ENCODE measurements around the gene NDUFS1.
"Not testable (repeated sequence)": the region's sequence is repeated elsewhere in the genome, so short reads cannot be mapped to it uniquely, and the experiment has no call there.

NDUFS1 gene

GRCh38 chr2:206160807-206161179, 1.5 kb upstream of the NDUFS1 start:
- DNase-seq: no peak

GRCh38 chr2:206160125-206160806, 1.0 kb upstream of the NDUFS1 start:
- DNase-seq: no peak

GRCh38 chr2:206158563-206159345, 490 bp downstream of the NDUFS1 start:
- no peak for DNase-seq

- DNase-seq: not testable (repeated sequence)
Measured at GRCh38 chr2:206157014-206157413, 2.2 kb downstream of the NDUFS1 start.

GRCh38 chr2:206154197-206154596, 5.0 kb downstream of the NDUFS1 start:
- no peak for DNase-seq

- DNase-seq: no peak
Measured at GRCh38 chr2:206150631-206151030, 8.6 kb downstream of the NDUFS1 start.

- DNase-seq: no peak
Measured at GRCh38 chr2:206150168-206150567, 9.1 kb downstream of the NDUFS1 start.

GRCh38 chr2:206149330-206149729, 9.9 kb downstream of the NDUFS1 start:
- no peak for DNase-seq

- no peak for DNase-seq
Measured at GRCh38 chr2:206145665-206146064, 13.6 kb downstream of the NDUFS1 start.

GRCh38 chr2:206144383-206144782, 14.9 kb downstream of the NDUFS1 start:
- DNase-seq: no peak

GRCh38 chr2:206143451-206143850, 15.8 kb downstream of the NDUFS1 start:
- DNase-seq: no peak

GRCh38 chr2:206127656-206128055, 31.6 kb downstream of the NDUFS1 start:
- no peak for DNase-seq

GRCh38 chr2:206125901-206126300, 33.3 kb downstream of the NDUFS1 start:
- no peak for DNase-seq

GRCh38 chr2:206122569-206122968, 36.7 kb downstream of the NDUFS1 start:
- DNase-seq: not testable (repeated sequence)

- DNase-seq: no peak
Measured at GRCh38 chr2:206116278-206116677, 43.0 kb downstream of the NDUFS1 start.

- no peak for DNase-seq
Measured at GRCh38 chr2:206115026-206115578, 44.1 kb downstream of the NDUFS1 start.

- DNase-seq: no peak
Measured at GRCh38 chr2:206112846-206113547, 46.2 kb downstream of the NDUFS1 start.

GRCh38 chr2:206112108-206112507, 47.1 kb downstream of the NDUFS1 start:
- no peak for DNase-seq

GRCh38 chr2:206108713-206109112, 50.5 kb downstream of the NDUFS1 start:
- no peak for DNase-seq

- DNase-seq: no peak
Measured at GRCh38 chr2:206105541-206105940, 53.7 kb downstream of the NDUFS1 start.

- DNase-seq: no peak
Measured at GRCh38 chr2:206105038-206105437, 54.2 kb downstream of the NDUFS1 start.

- DNase-seq: not testable (repeated sequence)
Measured at GRCh38 chr2:206098872-206099271, 60.4 kb downstream of the NDUFS1 start.

- no peak for DNase-seq
Measured at GRCh38 chr2:206098471-206098870, 60.8 kb downstream of the NDUFS1 start.
